ENCODE measurements around the gene LYAR. TPM values are rescaled to one million over a fixed set of nuclear protein-coding genes. Genes with fewer than 3 reads are reported as not detected.
A peak's percentile ranks its signal among the peaks of the same experiment; 100 is the strongest.

Gene LYAR
- total RNA-seq, 4 donors from 2014 or later: 9.9 to 26.6 (median 23.1) TPM

- in situ Hi-C loops (cut with MboI; ENCODE audit: low sequenced_read_pairs in 4 of 4): loop anchor here (5.0 to 10.0 kb wide), 2 partner anchors 80 to 83 kb away; no protein-coding TSS in a partner anchor
- Histone ChIP-seq H3K27me3 (no peaks in the 10 kb centered on the region), H3K36me3 (no peaks in the 10 kb centered on the region), H3K27ac (no peak overlapping the region), H3K9me3 (no peaks in the 10 kb centered on the region), H3K4me1 (no peaks in the 10 kb centered on the region), H3K4me3 (no peak overlapping the region)
- peak; percentile 56 to 91 for ATAC-seq
- DNase-seq: peak; percentile 19 to 56
- intact Hi-C loops (cut with DNase I; ENCODE audit: low total_unique reads): loop anchor here (1.0 kb wide), 1 partner anchor 83 kb away; no protein-coding TSS in a partner anchor
- TF ChIP-seq POLR2A (IDR thresholded peaks at IDR 0.05): no peak
- TF ChIP-seq, protein P1, sequence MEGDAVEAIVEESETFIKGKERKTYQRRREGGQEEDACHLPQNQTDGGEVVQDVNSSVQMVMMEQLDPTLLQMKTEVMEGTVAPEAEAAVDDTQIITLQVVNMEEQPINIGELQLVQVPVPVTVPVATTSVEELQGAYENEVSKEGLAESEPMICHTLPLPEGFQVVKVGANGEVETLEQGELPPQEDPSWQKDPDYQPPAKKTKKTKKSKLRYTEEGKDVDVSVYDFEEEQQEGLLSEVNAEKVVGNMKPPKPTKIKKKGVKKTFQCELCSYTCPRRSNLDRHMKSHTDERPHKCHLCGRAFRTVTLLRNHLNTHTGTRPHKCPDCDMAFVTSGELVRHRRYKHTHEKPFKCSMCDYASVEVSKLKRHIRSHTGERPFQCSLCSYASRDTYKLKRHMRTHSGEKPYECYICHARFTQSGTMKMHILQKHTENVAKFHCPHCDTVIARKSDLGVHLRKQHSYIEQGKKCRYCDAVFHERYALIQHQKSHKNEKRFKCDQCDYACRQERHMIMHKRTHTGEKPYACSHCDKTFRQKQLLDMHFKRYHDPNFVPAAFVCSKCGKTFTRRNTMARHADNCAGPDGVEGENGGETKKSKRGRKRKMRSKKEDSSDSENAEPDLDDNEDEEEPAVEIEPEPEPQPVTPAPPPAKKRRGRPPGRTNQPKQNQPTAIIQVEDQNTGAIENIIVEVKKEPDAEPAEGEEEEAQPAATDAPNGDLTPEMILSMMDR (IDR thresholded peaks at IDR 0.05 in 4 of 5, conservative IDR thresholded peaks at IDR 0.05 in 1 of 5): peak; percentile 49 to 73 (median 64)
Observed at GRCh38 chr4:4334798-4335520, 45.0 kb upstream of the LYAR start.

- ATAC-seq: no peak
- no peaks in the 10 kb centered on the region for H3K27me3 ChIP-seq
- no peaks in the 10 kb centered on the region for H3K36me3 ChIP-seq
- in situ Hi-C loops (cut with MboI; ENCODE audit: low sequenced_read_pairs in 4 of 4) (loop anchor here in 2 of 4 donors (10.0 kb wide), 1 partner anchor 78 kb away; no protein-coding TSS in a partner anchor), intact Hi-C loops (cut with DNase I; ENCODE audit: low total_unique reads) (no loop called here)
- H3K4me3 ChIP-seq: no peak overlapping the region
- H3K9me3 ChIP-seq: no peaks in the 10 kb centered on the region
- DNase-seq: peak in 1 of 2 donors; percentile 18
- no peak overlapping the region for H3K27ac ChIP-seq
- no peaks in the 10 kb centered on the region for H3K4me1 ChIP-seq
- TF ChIP-seq, protein P1 (IDR thresholded peaks at IDR 0.05 in 4 of 5, conservative IDR thresholded peaks at IDR 0.05 in 1 of 5): no peak
- no peak for TF ChIP-seq POLR2A (IDR thresholded peaks at IDR 0.05)
Observed at GRCh38 chr4:4333265-4333706, 43.3 kb upstream of the LYAR start.

DNA sequence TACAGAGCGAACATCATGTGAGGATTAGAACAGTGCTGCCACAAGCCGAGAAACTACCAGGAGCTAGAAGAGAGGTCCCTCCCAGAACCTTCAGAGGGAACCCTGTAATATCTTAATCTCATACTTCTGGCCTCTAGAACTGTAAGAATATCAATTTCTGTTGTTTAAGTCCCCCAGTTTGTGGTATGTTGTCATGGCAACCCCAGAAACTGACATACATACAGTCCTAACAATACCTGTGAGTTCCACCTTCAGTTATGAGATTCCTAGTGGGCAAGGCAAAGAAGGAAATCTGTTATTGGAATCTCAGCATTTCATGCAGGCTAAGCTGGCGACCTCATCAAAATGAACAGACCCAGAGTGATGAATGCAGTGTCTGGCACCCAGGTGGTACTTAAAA, 42.6 kb upstream of the LYAR start:
- H3K27me3 ChIP-seq: no peaks in the 10 kb centered on the region
- DNase-seq: no peak
- no peak overlapping the region for H3K4me3 ChIP-seq
- no peaks in the 10 kb centered on the region for H3K9me3 ChIP-seq
- in situ Hi-C loops (cut with MboI; ENCODE audit: low sequenced_read_pairs in 4 of 4) (loop anchor here in 2 of 4 donors (10.0 kb wide), 1 partner anchor 78 kb away; no protein-coding TSS in a partner anchor), intact Hi-C loops (cut with DNase I; ENCODE audit: low total_unique reads) (no loop called here)
- no peak overlapping the region for H3K27ac ChIP-seq
- TF ChIP-seq, protein P1 (IDR thresholded peaks at IDR 0.05 in 4 of 5, conservative IDR thresholded peaks at IDR 0.05 in 1 of 5): no peak
- no peak for TF ChIP-seq POLR2A (IDR thresholded peaks at IDR 0.05)
- no peak for ATAC-seq
- H3K36me3 ChIP-seq: no peaks in the 10 kb centered on the region
- H3K4me1 ChIP-seq: no peaks in the 10 kb centered on the region

DNA sequence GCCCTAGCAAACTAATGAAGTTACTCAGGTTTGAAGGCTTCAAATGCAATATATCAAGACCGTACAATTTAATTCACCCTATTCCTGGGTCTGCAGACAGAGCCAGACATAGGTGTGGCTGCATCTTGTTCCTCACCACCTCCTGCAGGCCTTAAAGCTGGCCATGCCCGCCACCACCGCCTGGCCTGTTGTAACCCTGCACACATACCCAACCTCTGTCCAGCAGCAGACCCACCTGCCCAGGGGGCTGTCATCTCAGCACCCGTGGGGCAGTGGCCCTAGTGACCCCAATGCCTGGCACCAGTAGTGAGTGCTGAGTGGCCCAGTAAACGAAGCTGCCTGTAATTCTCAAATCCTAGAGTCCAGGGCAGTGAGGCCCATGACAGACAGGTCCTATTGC, 40.8 kb upstream of the LYAR start:
- H3K27me3 ChIP-seq: no peaks in the 10 kb centered on the region
- intact Hi-C loops (cut with DNase I; ENCODE audit: low total_unique reads) (no loop called here), in situ Hi-C loops (cut with MboI; ENCODE audit: low sequenced_read_pairs in 4 of 4) (loop anchor here in 2 of 4 donors (10.0 kb wide), 1 partner anchor 76 kb away; no protein-coding TSS in a partner anchor)
- no peaks in the 10 kb centered on the region for H3K9me3 ChIP-seq
- no peak overlapping the region for H3K4me3 ChIP-seq
- ATAC-seq (no peak), DNase-seq (no peak)
- TF ChIP-seq POLR2A (IDR thresholded peaks at IDR 0.05): no peak
- TF ChIP-seq, protein P1 (IDR thresholded peaks at IDR 0.05 in 4 of 5, conservative IDR thresholded peaks at IDR 0.05 in 1 of 5): no peak
- H3K36me3 ChIP-seq: no peaks in the 10 kb centered on the region
- no peaks in the 10 kb centered on the region for H3K4me1 ChIP-seq
- no peak overlapping the region for H3K27ac ChIP-seq

Data from gastrocnemius medialis (tissue), 4 donors.